Adrenal gland (tissue), 12 donors: ENCODE results near the gene KBTBD6. TPM values are rescaled to one million over a fixed set of nuclear protein-coding genes. Genes with fewer than 3 reads are reported as not detected.

Source experiments
- DNase-seq, 7 donors: peaks; one replicate each; pipeline ENCODE4 v3.0.0-alpha.2; 2019 to 2020
- H3K27ac ChIP-seq, 5 donors: fragments of 200-600 bp; sonication (generic) in 4 of 5; 1 replicate in 3 of 5; 2 replicates in 2 of 5; pipeline versions ENCODE4 v1.5.1 to v1.8.0; 2016 to 2020; ENCODE audit warnings: mild to moderate bottlenecking in 1 of 5
- H3K27me3 ChIP-seq: fragments of 200-600 bp; 2 replicates; pipeline ENCODE4 v1.8.0; 2021
- H3K36me3 ChIP-seq, 2 donors: fragments of 200-600 bp; replicated peaks in 1 of 2; 1 replicate in 1 of 2; 2 replicates in 1 of 2; pipeline versions ENCODE4 v1.5.1 to v1.8.0; 2018 to 2022
- H3K4me1 ChIP-seq, 2 donors: fragments of 200-600 bp; replicated peaks in 1 of 2; 1 replicate in 1 of 2; 2 replicates in 1 of 2; pipeline versions ENCODE4 v1.5.1 to v1.8.0; 2018 to 2021
- H3K4me3 ChIP-seq, 4 donors: fragments of 200-600 bp; sonication (generic) in 3 of 4; one replicate each; pipeline ENCODE4 v1.5.1; 2016 to 2018
- H3K9me3 ChIP-seq, 3 donors: fragments of 200-600 bp; sonication (generic) in 1 of 3; replicated peaks in 1 of 3; 1 replicate in 2 of 3; 2 replicates in 1 of 3; pipeline versions ENCODE4 v1.5.1 to v1.8.0; 2016 to 2021
- CTCF ChIP-seq, 6 experiments: fragments of 450-650 bp in 4 of 6; fragments of 200-600 bp in 2 of 6; sonication (generic) in 1 of 6; IDR thresholded peaks; 1 replicate in 5 of 6; 2 replicates in 1 of 6; pipeline versions ENCODE4 v1.5.1 to v1.8.0; 2016 to 2021; ENCODE audit warnings: antibody characterized with exemption in 6 of 6, mild to moderate bottlenecking in 2 of 6, moderate library complexity in 1 of 6
- POLR2A ChIP-seq, 2 donors: fragments of 450-650 bp; IDR thresholded peaks; one replicate each; pipeline ENCODE4 v1.6.1; 2017; ENCODE audit warnings: antibody characterized with exemption in 2 of 2, mild to moderate bottlenecking in 2 of 2, moderate library complexity in 1 of 2
- WGBS, 4 donors: extraction: QIAGEN DNeasy Blood & Tissue Kit in 2 of 4; methylation state at CpG; one replicate each; pipeline versions ENCODE4 v1.1.5 to v1.1.7; 2013 to 2017; 5-methylcytosine and 5-hydroxymethylcytosine counted together
- intact Hi-C, 2 donors: fragments of 100-400 bp; cut with DNase I; formaldehyde crosslinking; loops; one replicate each; pipeline versions ENCODE4 v1.14.1 to v1.15.0; 2022 to 2023
- polyA plus RNA-seq, 3 donors: library from polyadenylated mRNA; stranded (reverse); fragments of 200-250 nt in 2 of 3; fragments of 350-450 nt in 1 of 3; fragmentation: Illumina TruSeq in 1 of 3; extraction: RNeasy Lipid Tissue Mini Kit (QIAGEN cat#74804) in 1 of 3; gene quantifications; one replicate each; pipeline ENCODE4 v1.2.3, GENCODE V29; 2013 to 2014
- total RNA-seq, 9 donors: library from RNA; depleted of rRNA in 4 of 9; stranded (reverse); fragments of >200 nt in 4 of 9; fragments of 120-200 nt in 1 of 9; fragmentation: NEBNext Ultra II Directional in 1 of 9; extraction: Animal tissue kit (Norgen Biotek cat#: 25700) in 1 of 9; gene quantifications; one replicate each; pipeline versions ENCODE4 v1.1.0 to v1.2.4, GENCODE V29; 2013 to 2023
- donor health status: healthy with polysubstance abuse.
- donor health status: Bipolar disorder and iron deficiency.
- donor health status: DM: yes; HTN: yes; CAD: no.
- donor health status: DM: no; HTN: no; CAD: no.
- donor health status: DM: no; HTN: no; CAD: no.
- donor health status: DM: yes; HTN: yes; CAD: no.

The KBTBD6 gene
- total and polyA plus RNA-seq, 12 donors: 3.2 to 15.9 (median 12.7) TPM

GRCh38 chr13:41150058-41150457, 17.5 kb upstream of the KBTBD6 start:
- WGBS, 4 donors: 74 to 93% (median 78%) methylated on average over 2 of the region's 2 CpGs
- no peak overlapping the region for H3K27ac ChIP-seq
- no peak overlapping the region for H3K4me3 ChIP-seq
- H3K27me3 ChIP-seq: no peaks in the 10 kb centered on the region
- no peaks in the 10 kb centered on the region for H3K36me3 ChIP-seq
- H3K4me1 ChIP-seq: no peaks in the 10 kb centered on the region
- no peak for DNase-seq
- intact Hi-C loops: no loop called here
- H3K9me3 ChIP-seq: peaks cover 0 to 30% (median 0%) of the 10 kb centered on the region in 3 donors
- no peak for TF ChIP-seq POLR2A (IDR thresholded peaks at IDR 0.05)

- peaks cover 0 to 30% (median 0%) of the 10 kb centered on the region in 3 donors for H3K9me3 ChIP-seq
- no peaks in the 10 kb centered on the region for H3K4me1 ChIP-seq
- 87 to 95% (median 89%) methylated on average over 3 of the region's 3 CpGs for WGBS, 4 donors
- no peak for DNase-seq
- H3K27ac ChIP-seq: no peak overlapping the region
- no peaks in the 10 kb centered on the region for H3K36me3 ChIP-seq
- H3K4me3 ChIP-seq: no peak overlapping the region
- H3K27me3 ChIP-seq: no peaks in the 10 kb centered on the region
- TF ChIP-seq CTCF (IDR thresholded peaks at IDR 0.05): no peak
- TF ChIP-seq POLR2A (IDR thresholded peaks at IDR 0.05): no peak
- intact Hi-C loops: no loop called here
These were observed 16.0 kb upstream of the KBTBD6 start for GRCh38 chr13:41148419-41149283.

GRCh38 chr13:41145136-41145908, 12.7 kb upstream of the KBTBD6 start:
- TF ChIP-seq POLR2A (IDR thresholded peaks at IDR 0.05) (no peak), CTCF (IDR thresholded peaks at IDR 0.05) (no peak)
- no peak overlapping the region for H3K27ac ChIP-seq
- no peaks in the 10 kb centered on the region for H3K27me3 ChIP-seq
- H3K4me3 ChIP-seq: no peak overlapping the region
- H3K4me1 ChIP-seq: no peaks in the 10 kb centered on the region
- WGBS, 4 donors: 77 to 85% (median 83%) methylated on average over 2 to 4 of the region's 4 CpGs
- no peaks in the 10 kb centered on the region for H3K36me3 ChIP-seq
- intact Hi-C loops: no loop called here
- H3K9me3 ChIP-seq: peaks cover 0 to 25% (median 0%) of the 10 kb centered on the region in 3 donors
- no peak for DNase-seq

GRCh38 chr13:41144576-41144975, 12.0 kb upstream of the KBTBD6 start:
- Histone ChIP-seq H3K36me3 (no peaks in the 10 kb centered on the region), H3K27me3 (no peaks in the 10 kb centered on the region), H3K4me1 (no peaks in the 10 kb centered on the region), H3K9me3 (peaks cover 0 to 21% (median 0%) of the 10 kb centered on the region in 3 donors), H3K27ac (no peak overlapping the region), H3K4me3 (no peak overlapping the region)
- WGBS, 4 donors: 75 to 82% (median 79%) methylated on average over 2 of the region's 2 CpGs
- TF ChIP-seq POLR2A (IDR thresholded peaks at IDR 0.05) (no peak), CTCF (IDR thresholded peaks at IDR 0.05) (no peak)
- DNase-seq: no peak
- intact Hi-C loops: no loop called here
